HG03064 (cell line): Measurements from ENCODE around the gene IPO9.
"Not testable (repeated sequence)": the region's sequence is repeated elsewhere in the genome, so short reads cannot be mapped to it uniquely, and the experiment has no call there.

ENCODE experiments used
- ATAC-seq: cut with Tn5 transposase; IDR thresholded peaks from one replicate; pipeline ENCODE4 v1.9.1; 2021; ENCODE audit warnings: low read depth; ENCODE audit not compliant: unreplicated experiment

IPO9 gene

GRCh38 chr1:201808633-201808990 is 20.3 kb upstream of the IPO9 start:
- no peak for ATAC-seq

- no peak for ATAC-seq
Observed at GRCh38 chr1:201809876-201810275, 19.1 kb upstream of the IPO9 start.

GRCh38 chr1:201810466-201811216 is 18.3 kb upstream of the IPO9 start:
- ATAC-seq = no peak

GRCh38 chr1:201813226-201813625 is 15.7 kb upstream of the IPO9 start:
- no peak for ATAC-seq

- ATAC-seq = no peak
Observed at GRCh38 chr1:201816309-201816854, 12.6 kb upstream of the IPO9 start.

- ATAC-seq = no peak
Observed at GRCh38 chr1:201818971-201819750, 9.8 kb upstream of the IPO9 start.

GRCh38 chr1:201820413-201820812 is 8.5 kb upstream of the IPO9 start:
- no peak for ATAC-seq

- ATAC-seq = no peak
Observed at GRCh38 chr1:201825245-201825644, 3.7 kb upstream of the IPO9 start.

- ATAC-seq = no peak
Observed at GRCh38 chr1:201826830-201827229, 2.1 kb upstream of the IPO9 start.

- no peak for ATAC-seq
Observed at GRCh38 chr1:201827321-201828216, 1.4 kb upstream of the IPO9 start.

GRCh38 chr1:201828217-201828819 is 639 bp upstream of the IPO9 start:
- no peak for ATAC-seq

GRCh38 chr1:201831371-201831770 is 2.4 kb downstream of the IPO9 start:
- no peak for ATAC-seq

GRCh38 chr1:201834621-201835020 is 5.7 kb downstream of the IPO9 start:
- no peak for ATAC-seq

- no peak for ATAC-seq
Observed at GRCh38 chr1:201838381-201838780, 9.4 kb downstream of the IPO9 start.

GRCh38 chr1:201839089-201839488 is 10.1 kb downstream of the IPO9 start:
- not testable (repeated sequence) for ATAC-seq

GRCh38 chr1:201840055-201840454 is 11.1 kb downstream of the IPO9 start:
- ATAC-seq = no peak

GRCh38 chr1:201840490-201840889 is 11.5 kb downstream of the IPO9 start:
- ATAC-seq = no peak

GRCh38 chr1:201841265-201841912 is 12.4 kb downstream of the IPO9 start:
- ATAC-seq = no peak

GRCh38 chr1:201842472-201843027 is 13.6 kb downstream of the IPO9 start:
- no peak for ATAC-seq
